ENCODE results near the gene LY9. TPM values are rescaled to one million over a fixed set of nuclear protein-coding genes. Genes with fewer than 3 reads are reported as not detected.

The LY9 gene
- total RNA-seq, 1 experiment from 2014 or later: not detected

DNA sequence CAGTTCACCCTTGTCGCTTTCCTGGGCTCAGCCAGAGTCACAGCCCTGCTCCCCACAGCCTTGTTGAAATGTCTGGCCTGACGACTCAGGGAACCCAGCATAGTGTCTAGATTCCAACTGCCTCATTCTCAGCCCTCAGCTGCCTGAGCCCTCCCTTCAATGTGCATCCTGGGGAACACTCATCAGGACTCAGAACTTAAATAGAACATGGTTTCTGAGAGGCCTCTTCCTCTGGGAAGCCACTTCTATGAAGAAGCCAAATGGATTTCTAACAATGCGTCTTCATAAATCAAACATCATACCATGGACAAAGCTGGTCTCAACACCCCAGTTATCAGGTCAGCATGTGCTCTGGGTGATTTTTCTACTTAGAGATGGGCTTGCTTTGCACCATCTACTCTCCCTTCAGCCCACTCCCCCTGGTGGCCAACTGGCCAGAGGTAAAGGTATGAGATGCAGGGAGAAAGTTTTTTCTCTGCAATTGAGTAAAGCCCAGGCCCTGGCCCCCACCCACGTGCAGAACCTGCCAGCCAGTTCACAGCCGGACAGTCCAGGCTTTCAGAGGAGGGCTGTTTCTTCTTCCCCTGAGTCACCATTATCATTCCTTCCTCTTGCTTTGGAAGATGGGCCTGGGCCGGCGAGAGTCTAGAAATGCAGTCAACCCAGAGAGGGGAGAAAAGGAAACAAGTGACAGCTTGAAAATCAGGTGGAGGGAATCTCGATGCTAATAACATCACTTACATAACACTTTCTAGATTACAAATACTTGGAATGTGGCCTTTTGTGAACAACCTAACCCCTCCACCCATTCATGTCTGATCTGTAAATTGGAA is 34.6 kb downstream of the LY9 start:
- Mint-ChIP-seq H3K4me3 (no peak overlapping the region; a peak in 1 of 5 replicates), H3K36me3 (ENCODE audit: insufficient read depth in 1 of 3, low read depth in 3 of 3) (no peaks in the 10 kb centered on the region), H3K27me3 (ENCODE audit: low read depth) (peaks cover 2% of the 10 kb centered on the region; the same call in 1 of the 2 replicates), H3K4me1 (peaks cover 10 to 16% of the 10 kb centered on the region in 2 experiments), H3K27ac (no peak overlapping the region), H3K9me3 (no peaks in the 10 kb centered on the region)
- Histone ChIP-seq H4K20me1 (ENCODE audit: control insufficient read depth, insufficient read depth, insufficient read length) (no peaks in the 10 kb centered on the region), H3K4me2 (ENCODE audit: insufficient read depth, insufficient read length, low read length) (no peak overlapping the region), H4K5ac (ENCODE audit: insufficient read length, low read depth, low read length) (no peak overlapping the region), H2AK5ac (ENCODE audit: insufficient read length, low read length) (no peak overlapping the region), H3K9me3 (ENCODE audit: control insufficient read depth, low read depth, low read length) (no peaks in the 10 kb centered on the region), H3K27ac (ENCODE audit: insufficient read length, low read depth, low read length) (no peak overlapping the region), H3K27me3 (ENCODE audit: insufficient read depth, low read length) (no peaks in the 10 kb centered on the region), H2BK12ac (ENCODE audit: insufficient read length, low read depth, low read length) (no peak overlapping the region), H2AFZ (ENCODE audit: low read length) (no peak overlapping the region), H3K23ac (ENCODE audit: insufficient read length, low read depth, low read length) (no peak overlapping the region), H4K91ac (ENCODE audit: insufficient read length, low read depth, low read length) (no peak overlapping the region), H2BK5ac (ENCODE audit: insufficient read length, low read length) (no peak overlapping the region), H3K79me2 (ENCODE audit: insufficient read depth, low read length) (no peaks in the 10 kb centered on the region), H2BK20ac (ENCODE audit: low read depth, low read length, poor library complexity, severe bottlenecking) (no peak overlapping the region), H3K4me1 (ENCODE audit: insufficient read depth, low read length) (no peaks in the 10 kb centered on the region), H3K4ac (ENCODE audit: low read depth, low read length) (no peak overlapping the region), H3K14ac (ENCODE audit: insufficient read depth, low read length) (no peak overlapping the region), H3K23me2 (ENCODE audit: insufficient read length, low read depth, low read length, poor library complexity, severe bottlenecking) (no peaks in the 10 kb centered on the region), H3T11ph (ENCODE audit: low read length) (no peak overlapping the region), H4K8ac (replicated peaks; ENCODE audit: insufficient read length, low read depth, low read length) (no peak overlapping the region), H2BK120ac (ENCODE audit: low read depth, low read length, poor library complexity, severe bottlenecking) (no peak overlapping the region), H2BK15ac (ENCODE audit: low read depth, low read length) (no peak overlapping the region), H3K56ac (ENCODE audit: insufficient read length, low read depth, low read length) (no peak overlapping the region), H3K9ac (ENCODE audit: extremely low read depth, insufficient read length, low read length) (no peak overlapping the region), H3K79me1 (ENCODE audit: insufficient read depth, low read depth, low read length, poor library complexity, severe bottlenecking) (no peaks in the 10 kb centered on the region), H3K18ac (ENCODE audit: insufficient read length, low read depth, low read length) (no peak overlapping the region)
- peak; percentile 83 for DNase-seq
- TF ChIP-seq CTCF (conservative IDR thresholded peaks at IDR 0.05): peak; percentile 90
- no CpG with 5 or more reads among the region's 8 CpGs for WGBS (ENCODE audit: extremely low coverage, insufficient read length, low lambda C conversion rate)
